Keratinocyte (primary cell): Measurements from ENCODE around the gene PPP1R14B. TPM values are rescaled to one million over a fixed set of nuclear protein-coding genes. Genes with fewer than 3 reads are reported as not detected.

Experiments
- DNase-seq: peaks from one replicate; pipeline ENCODE4 v3.0.0-alpha.2; 2011; ENCODE audit warnings: low read depth, missing footprints, low spot score
- FAIRE-seq: peaks from 2 replicates; lab custom pipeline; 2011; peaks lifted over from hg19 to GRCh38; lab: Jason Lieb, UNC
- H2AFZ ChIP-seq: 2 replicates; pipeline ENCODE4 v1.6.0; 2012; ENCODE audit warnings: low read length, control low read depth, inconsistent platforms; ENCODE audit not compliant: control insufficient read depth
- H3K27ac ChIP-seq: 2 replicates; pipeline ENCODE4 v1.5.1; 2011; ENCODE audit warnings: low read length; ENCODE audit not compliant: control insufficient read depth, insufficient read depth
- H3K27me3 ChIP-seq: 3 replicates; pipeline ENCODE4 v1.6.0; 2011; ENCODE audit warnings: low read length; ENCODE audit not compliant: control insufficient read depth, insufficient read depth; ENCODE audit errors: extremely low read depth
- H3K36me3 ChIP-seq, 2 experiments: 2 replicates in 1 of 2; 3 replicates in 1 of 2; pipeline ENCODE4 v1.5.1; 2011; ENCODE audit warnings: low read length in 2 of 2, mild to moderate bottlenecking in 1 of 2; ENCODE audit not compliant: control insufficient read depth in 2 of 2, insufficient read depth in 2 of 2; ENCODE audit errors: extremely low read depth in 1 of 2
- H3K4me1 ChIP-seq: 3 replicates; pipeline ENCODE4 v1.5.1; 2011; ENCODE audit warnings: low read length; ENCODE audit not compliant: control insufficient read depth, insufficient read depth; ENCODE audit errors: extremely low read depth
- H3K4me2 ChIP-seq: 3 replicates; pipeline ENCODE4 v1.6.0; 2011; ENCODE audit warnings: low read depth, low read length; ENCODE audit not compliant: control insufficient read depth, insufficient read depth; ENCODE audit errors: extremely low read depth
- H3K4me3 ChIP-seq, 3 experiments: fragments of 200-600 bp in 1 of 3; sonication (generic) in 1 of 3; 2 replicates in 2 of 3; 3 replicates in 1 of 3; pipeline ENCODE4 v1.5.1; 2011 to 2016; ENCODE audit warnings: low read length in 3 of 3, mild to moderate bottlenecking in 3 of 3, control low read depth in 2 of 3, inconsistent platforms in 1 of 3, low read depth in 1 of 3, mixed read lengths in 1 of 3, mixed run types in 1 of 3, moderate library complexity in 1 of 3; ENCODE audit not compliant: control insufficient read depth in 2 of 3, insufficient read depth in 2 of 3; ENCODE audit errors: extremely low read depth in 1 of 3
- H3K79me2 ChIP-seq: 2 replicates; pipeline ENCODE4 v1.6.0; 2012; ENCODE audit warnings: low read length; ENCODE audit not compliant: control insufficient read depth, insufficient read depth
- H3K9ac ChIP-seq: 3 replicates; pipeline ENCODE4 v1.6.0; 2011; ENCODE audit warnings: low read length; ENCODE audit not compliant: control insufficient read depth, insufficient read depth; ENCODE audit errors: extremely low read depth
- H3K9me1 ChIP-seq: 3 replicates; pipeline ENCODE4 v1.6.0; 2011; ENCODE audit warnings: low read length; ENCODE audit not compliant: control insufficient read depth, insufficient read depth; ENCODE audit errors: extremely low read depth
- H3K9me3 ChIP-seq: 2 replicates; pipeline ENCODE4 v1.5.1; 2012; ENCODE audit warnings: low read depth, low read length; ENCODE audit not compliant: control insufficient read depth
- H4K20me1 ChIP-seq: 3 replicates; pipeline ENCODE4 v1.6.0; 2011; ENCODE audit warnings: low read length; ENCODE audit not compliant: control insufficient read depth, insufficient read depth; ENCODE audit errors: extremely low read depth
- EZH2 ChIP-seq: IDR thresholded peaks from one replicate; pipeline ENCODE4 v1.6.1; 2012; ENCODE audit warnings: inconsistent platforms, mild to moderate bottlenecking, low read length, moderate library complexity
- dilution Hi-C: fragments of 300-500 bp; cut with MboI; formaldehyde crosslinking; loops from one replicate; pipeline ENCODE4 v1.7.0; 2020; ENCODE audit warnings: low sequenced_read_pairs; ENCODE audit not compliant: extremely low pct_ligation_motif_present
- polyA plus RNA-seq, 5 experiments: library from polyadenylated mRNA; depleted of rRNA in 3 of 5; stranded (reverse) in 3 of 5; stranded (forward) in 1 of 5; unstranded in 1 of 5; fragments of >200 nt; gene quantifications; 1 replicate in 1 of 5; 2 replicates in 3 of 5; 3 replicates in 1 of 5; pipeline versions ENCODE4 v1.2.1 to v1.2.3, GENCODE V29; 2011 to 2012; ENCODE audit warnings: missing spikeins in 2 of 5, low read depth in 1 of 5, low replicate concordance in 1 of 5
- TF ChIP-seq, protein P1 (sequence below), 3 experiments: IDR thresholded peaks in 1 of 3; conservative IDR thresholded peaks in 1 of 3; optimal IDR thresholded peaks in 1 of 3; 2 replicates in 2 of 3; 3 replicates in 1 of 3; pipeline versions ENCODE3 to v1.5.1; 2011; ENCODE audit warnings: low read length in 3 of 3, mild to moderate bottlenecking in 3 of 3, moderate library complexity in 2 of 3, control low read depth in 1 of 3, inconsistent platforms in 1 of 3; ENCODE audit not compliant: insufficient read depth in 2 of 3; ENCODE audit errors: extremely low read depth in 1 of 3

Gene PPP1R14B
- polyA plus RNA-seq, 1 donor (not counting 4 experiments of a cell fraction or from before 2014, with no cell fraction given) = 208 TPM

DNA sequence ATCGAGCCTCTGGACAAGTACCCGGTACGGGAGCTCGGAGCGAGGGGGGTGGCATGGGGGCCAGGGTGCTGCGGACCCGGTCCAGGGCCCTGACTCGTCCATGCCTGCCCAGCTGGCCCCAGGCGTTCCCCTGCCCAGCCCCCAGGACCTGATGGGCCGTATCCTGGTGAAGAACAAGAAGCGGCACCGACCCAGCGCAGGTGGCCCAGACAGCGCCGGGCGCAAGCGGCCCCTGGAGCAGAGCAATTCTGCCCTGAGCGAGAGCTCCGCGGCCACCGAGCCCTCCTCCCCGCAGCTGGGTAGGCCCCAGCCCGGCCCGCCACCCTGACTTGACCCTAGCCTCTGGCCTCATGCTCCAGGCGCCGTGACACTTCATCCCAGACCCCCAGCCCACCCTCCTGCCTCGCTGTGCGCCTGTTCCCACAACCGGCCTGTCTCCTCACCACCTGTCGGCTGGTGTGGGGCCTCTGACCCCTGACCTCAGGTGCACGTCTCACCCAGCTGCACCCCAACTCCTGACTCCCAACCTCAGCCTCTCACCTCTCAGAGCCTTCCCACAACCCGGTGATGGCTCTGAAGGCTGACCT is 12.3 kb upstream of the PPP1R14B start:
- Histone ChIP-seq H4K20me1 (no peaks in the 10 kb centered on the region), H2AFZ (no peak overlapping the region), H3K36me3 (peaks cover 51 to 72% of the 10 kb centered on the region in 2 experiments), H3K27me3 (no peaks in the 10 kb centered on the region), H3K27ac (no peak overlapping the region), H3K9me3 (no peaks in the 10 kb centered on the region), H3K4me2 (no peak overlapping the region), H3K4me1 (peaks cover 17% of the 10 kb centered on the region), H3K79me2 (peaks cover 22% of the 10 kb centered on the region), H3K9me1 (peaks cover 2% of the 10 kb centered on the region), H3K9ac (no peak overlapping the region), H3K4me3 (no peak overlapping the region)
- no peak for FAIRE-seq
- TF ChIP-seq EZH2 = no peak
- TF ChIP-seq, protein P1, sequence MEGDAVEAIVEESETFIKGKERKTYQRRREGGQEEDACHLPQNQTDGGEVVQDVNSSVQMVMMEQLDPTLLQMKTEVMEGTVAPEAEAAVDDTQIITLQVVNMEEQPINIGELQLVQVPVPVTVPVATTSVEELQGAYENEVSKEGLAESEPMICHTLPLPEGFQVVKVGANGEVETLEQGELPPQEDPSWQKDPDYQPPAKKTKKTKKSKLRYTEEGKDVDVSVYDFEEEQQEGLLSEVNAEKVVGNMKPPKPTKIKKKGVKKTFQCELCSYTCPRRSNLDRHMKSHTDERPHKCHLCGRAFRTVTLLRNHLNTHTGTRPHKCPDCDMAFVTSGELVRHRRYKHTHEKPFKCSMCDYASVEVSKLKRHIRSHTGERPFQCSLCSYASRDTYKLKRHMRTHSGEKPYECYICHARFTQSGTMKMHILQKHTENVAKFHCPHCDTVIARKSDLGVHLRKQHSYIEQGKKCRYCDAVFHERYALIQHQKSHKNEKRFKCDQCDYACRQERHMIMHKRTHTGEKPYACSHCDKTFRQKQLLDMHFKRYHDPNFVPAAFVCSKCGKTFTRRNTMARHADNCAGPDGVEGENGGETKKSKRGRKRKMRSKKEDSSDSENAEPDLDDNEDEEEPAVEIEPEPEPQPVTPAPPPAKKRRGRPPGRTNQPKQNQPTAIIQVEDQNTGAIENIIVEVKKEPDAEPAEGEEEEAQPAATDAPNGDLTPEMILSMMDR (optimal IDR thresholded peaks at IDR 0.05 in 1 of 3, IDR thresholded peaks at IDR 0.05 in 1 of 3, conservative IDR thresholded peaks at IDR 0.05 in 1 of 3; ENCODE audit: extremely low read depth in 1 of 3, insufficient read depth in 2 of 3, low read length in 3 of 3) = no peak
- no peak for DNase-seq
- dilution Hi-C loops = no loop called here

DNA sequence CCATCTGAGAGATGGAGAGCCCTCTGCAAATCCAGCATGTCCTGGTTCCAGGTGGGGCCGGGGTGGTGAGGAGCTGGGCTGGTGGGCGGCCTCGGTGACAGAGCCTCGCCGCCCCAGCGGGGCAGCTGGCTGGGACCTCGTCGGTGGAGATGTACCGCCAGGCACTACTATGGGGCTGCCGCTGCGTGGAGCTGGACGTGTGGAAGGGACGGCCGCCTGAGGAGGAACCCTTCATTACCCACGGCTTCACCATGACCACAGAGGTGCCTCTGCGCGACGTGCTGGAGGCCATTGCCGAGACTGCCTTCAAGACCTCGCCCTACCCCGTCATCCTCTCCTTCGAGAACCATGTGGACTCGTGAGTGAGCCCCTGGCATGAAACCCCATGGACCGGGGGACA is 11.6 kb upstream of the PPP1R14B start:
- no peaks in the 10 kb centered on the region for H3K9me3 ChIP-seq
- peaks cover 50 to 65% of the 10 kb centered on the region in 2 experiments for H3K36me3 ChIP-seq
- peaks cover 18% of the 10 kb centered on the region for H3K4me1 ChIP-seq
- no peak overlapping the region for H3K9ac ChIP-seq
- TF ChIP-seq EZH2 = no peak
- TF ChIP-seq, protein P1 (optimal IDR thresholded peaks at IDR 0.05 in 1 of 3, IDR thresholded peaks at IDR 0.05 in 1 of 3, conservative IDR thresholded peaks at IDR 0.05 in 1 of 3; ENCODE audit: extremely low read depth in 1 of 3, insufficient read depth in 2 of 3, low read length in 3 of 3) = no peak
- no peaks in the 10 kb centered on the region for H3K27me3 ChIP-seq
- peaks cover 29% of the 10 kb centered on the region for H3K79me2 ChIP-seq
- H3K9me1 ChIP-seq = peaks cover 2% of the 10 kb centered on the region
- dilution Hi-C loops = no loop called here
- H2AFZ ChIP-seq = no peak overlapping the region
- peaks cover 2% of the 10 kb centered on the region for H4K20me1 ChIP-seq
- no peak overlapping the region for H3K4me2 ChIP-seq
- H3K4me3 ChIP-seq = no peak overlapping the region
- H3K27ac ChIP-seq = no peak overlapping the region
- FAIRE-seq (no peak), DNase-seq (no peak)
